HG03196 (cell line): ENCODE data around the gene LEF1.

Experiments used
- ATAC-seq: cut with Tn5 transposase; IDR thresholded peaks from one replicate; pipeline ENCODE4 v1.9.1; 2021; ENCODE audit not compliant: unreplicated experiment

LEF1 gene

DNA sequence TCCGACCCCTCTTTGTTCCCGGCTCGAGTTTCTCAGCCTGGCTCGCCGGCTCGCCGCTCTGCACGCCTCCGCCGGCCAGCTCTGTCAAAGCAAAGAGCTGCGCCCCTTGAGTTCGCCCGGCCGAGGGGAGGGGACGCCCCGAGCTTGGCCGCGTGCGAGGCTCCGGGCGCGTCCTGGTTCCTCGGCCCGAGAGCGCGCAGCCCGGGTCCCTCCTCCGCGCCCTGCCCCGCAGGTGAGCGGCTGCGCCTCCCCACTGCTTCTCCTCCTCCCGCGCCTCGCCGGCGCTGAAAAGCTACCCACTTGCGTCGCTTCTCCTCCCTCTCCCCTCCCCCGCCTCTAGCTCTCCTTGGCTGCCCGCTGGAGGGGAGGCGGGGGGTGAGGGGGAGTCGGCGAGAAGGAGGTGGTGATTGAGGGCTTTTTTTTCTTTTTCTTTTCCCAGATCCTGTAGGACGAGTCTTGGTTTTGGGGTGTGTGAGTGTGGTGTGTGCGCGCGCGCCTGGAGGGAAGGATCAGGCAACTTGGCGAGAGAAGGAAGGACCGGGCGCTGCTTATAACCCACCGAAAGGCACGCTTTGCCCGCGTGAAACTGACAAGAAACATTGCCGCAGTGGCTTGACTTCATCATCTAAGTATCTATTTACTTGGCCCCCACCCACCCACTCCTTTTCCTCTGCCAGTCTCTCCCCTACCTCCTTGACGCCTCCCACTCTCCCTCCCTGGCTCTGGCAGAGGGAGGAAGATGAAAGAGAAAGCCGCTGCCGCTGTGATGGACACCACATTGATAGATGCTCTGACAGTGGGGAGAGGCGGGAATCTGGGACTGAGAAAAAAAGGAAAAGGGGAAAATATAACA, at the start of gene LEF1:
TSS of gene LEF1 (minus strand) at position 262 of the 853 bp plus-strand sequence. CDS start 1,165 bp downstream, outside the sequence.
- ATAC-seq, result peak; percentile 32

GRCh38 chr4:108216510-108216909, 47.8 kb upstream of the LEF1 start:
- ATAC-seq, result no peak

DNA sequence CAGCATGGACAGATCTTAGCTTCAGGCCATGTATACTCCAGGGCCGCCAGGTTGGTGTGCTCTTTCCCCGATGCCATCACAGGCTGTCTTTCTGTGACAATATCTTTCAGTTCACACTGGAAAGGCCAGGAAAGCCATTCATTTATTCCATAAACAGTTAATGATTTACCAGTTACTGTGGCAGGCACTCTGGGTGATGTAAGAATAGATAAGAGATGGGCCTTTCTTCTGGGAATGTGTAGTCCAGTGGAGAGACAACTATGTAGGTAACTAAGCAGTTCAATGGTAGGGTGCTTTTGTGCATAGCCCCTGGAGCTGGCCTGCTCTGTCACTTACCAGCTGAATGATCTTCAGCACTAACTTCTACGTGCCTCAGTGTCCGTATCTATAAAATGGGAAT, 46.3 kb upstream of the LEF1 start:
- ATAC-seq, result no peak

GRCh38 chr4:108213723-108214122, 45.0 kb upstream of the LEF1 start:
- no peak for ATAC-seq

GRCh38 chr4:108213308-108213707, 44.6 kb upstream of the LEF1 start:
- ATAC-seq, result no peak

- no peak for ATAC-seq
Observed at GRCh38 chr4:108210989-108211835, 42.5 kb upstream of the LEF1 start.

- no peak for ATAC-seq
Observed at GRCh38 chr4:108209489-108209888, 40.8 kb upstream of the LEF1 start.

DNA sequence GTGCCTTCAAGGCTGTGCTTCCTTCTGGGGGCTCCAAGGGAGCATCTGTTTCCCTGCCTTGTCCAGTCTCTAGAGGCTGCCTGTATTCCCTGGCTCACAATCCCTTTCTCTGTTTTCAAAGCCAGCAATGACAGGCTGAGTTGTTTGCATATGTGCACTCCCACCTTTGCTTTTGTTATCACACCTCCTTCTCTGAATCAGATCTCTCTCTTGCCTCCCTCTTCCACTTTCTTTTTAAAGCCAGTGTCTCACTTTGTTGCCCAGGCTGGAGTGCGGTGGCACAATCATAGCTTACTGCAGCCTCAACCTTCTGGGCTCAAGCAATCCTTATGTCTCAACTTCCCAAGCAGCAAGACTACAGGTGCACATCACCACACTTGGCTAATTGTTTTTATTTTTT, 37.1 kb upstream of the LEF1 start:
- ATAC-seq, result no peak

- ATAC-seq, result no peak
Observed at GRCh38 chr4:108204518-108204917, 35.8 kb upstream of the LEF1 start.

- no peak for ATAC-seq
Observed at GRCh38 chr4:108203377-108203776, 34.6 kb upstream of the LEF1 start.

DNA sequence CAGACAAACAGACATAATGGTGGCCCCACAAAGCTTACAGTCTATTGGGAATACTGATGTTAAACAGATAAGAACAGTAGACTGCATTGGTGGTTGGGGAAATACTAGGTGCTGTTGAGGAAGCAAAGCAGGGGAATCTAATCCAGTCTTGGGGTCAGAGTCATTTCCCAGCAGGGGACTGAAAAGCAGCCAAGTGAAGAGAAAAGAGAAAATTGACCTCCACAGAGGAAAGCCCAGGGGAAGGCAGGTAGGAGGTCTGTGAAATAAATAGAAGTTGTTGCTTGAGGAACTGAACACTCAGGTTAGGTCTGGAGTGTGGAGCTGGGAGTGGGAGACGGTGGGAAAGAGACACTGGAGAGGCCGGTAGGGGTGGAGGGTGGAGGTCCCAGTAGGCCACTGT, 33.0 kb upstream of the LEF1 start:
- no peak for ATAC-seq

DNA sequence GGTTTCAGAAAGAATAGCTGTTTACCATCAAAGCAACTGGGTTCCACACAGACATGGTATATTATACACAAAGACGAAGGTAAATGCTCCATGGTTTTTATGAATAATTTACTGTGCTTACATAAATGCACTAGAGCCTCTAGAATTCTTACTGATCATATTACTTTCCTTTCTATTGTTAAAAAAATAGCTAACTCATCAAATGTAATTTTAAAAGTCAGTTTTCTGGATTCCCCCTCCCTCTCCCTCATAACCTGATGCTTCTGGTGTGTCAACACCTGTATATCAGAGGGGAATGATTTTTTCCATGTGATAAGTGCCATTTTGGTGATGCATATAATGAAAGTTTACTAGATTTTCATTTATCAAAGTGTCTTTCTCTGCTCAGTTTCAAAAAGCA, 31.1 kb upstream of the LEF1 start:
- no peak for ATAC-seq

GRCh38 chr4:108193886-108194672, 25.3 kb upstream of the LEF1 start:
- no peak for ATAC-seq

DNA sequence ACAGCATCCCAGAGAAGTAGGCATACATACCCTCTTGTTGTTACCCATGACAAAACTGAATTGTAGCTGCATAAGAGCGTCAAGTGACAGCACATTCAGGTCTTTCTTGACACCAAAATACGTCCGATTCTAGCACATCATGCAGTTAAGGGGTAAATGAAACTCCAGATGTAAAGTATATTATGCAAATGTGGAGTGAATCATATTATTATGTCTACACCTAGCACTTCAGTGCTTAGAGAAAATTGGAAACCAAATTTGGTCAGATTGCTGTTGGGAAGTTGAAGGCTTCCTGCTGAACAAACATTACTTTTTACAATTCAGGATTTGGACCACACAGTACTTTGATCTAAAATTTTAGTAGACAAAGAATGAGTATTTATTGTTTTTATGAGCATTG, 24.2 kb upstream of the LEF1 start:
- no peak for ATAC-seq

- ATAC-seq, result no peak
Observed at GRCh38 chr4:108192056-108192455, 23.3 kb upstream of the LEF1 start.

DNA sequence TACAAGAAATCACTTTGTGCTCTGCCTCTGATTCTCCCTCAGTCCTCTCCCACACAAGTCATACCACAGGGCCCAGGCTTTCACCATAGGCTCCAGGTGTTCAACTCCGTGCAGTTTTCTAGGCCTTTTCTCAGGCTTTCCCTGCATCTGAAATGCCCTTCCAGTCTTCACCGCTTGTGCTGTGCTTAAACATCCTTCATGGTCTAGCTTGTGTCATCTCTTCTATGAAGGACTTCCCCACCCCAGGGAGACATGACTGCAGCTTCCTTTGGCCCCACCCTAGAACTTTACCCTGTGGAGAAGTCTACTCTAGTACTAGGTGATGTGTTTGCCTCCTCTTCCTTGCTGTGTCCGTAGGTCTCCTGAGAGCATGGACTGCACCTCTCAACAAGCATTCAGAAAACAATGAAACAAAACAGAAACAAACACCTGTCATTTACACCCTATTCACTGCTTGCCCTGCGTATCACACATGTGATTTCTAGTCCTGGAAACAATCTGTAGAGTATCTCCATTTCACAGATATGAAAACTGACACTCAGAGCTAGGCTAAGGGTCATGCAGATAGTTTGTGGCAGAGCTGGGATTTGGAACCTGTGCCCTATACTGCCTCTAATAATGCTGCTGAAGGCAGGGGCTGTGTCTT, 22.7 kb upstream of the LEF1 start:
- ATAC-seq, result no peak

DNA sequence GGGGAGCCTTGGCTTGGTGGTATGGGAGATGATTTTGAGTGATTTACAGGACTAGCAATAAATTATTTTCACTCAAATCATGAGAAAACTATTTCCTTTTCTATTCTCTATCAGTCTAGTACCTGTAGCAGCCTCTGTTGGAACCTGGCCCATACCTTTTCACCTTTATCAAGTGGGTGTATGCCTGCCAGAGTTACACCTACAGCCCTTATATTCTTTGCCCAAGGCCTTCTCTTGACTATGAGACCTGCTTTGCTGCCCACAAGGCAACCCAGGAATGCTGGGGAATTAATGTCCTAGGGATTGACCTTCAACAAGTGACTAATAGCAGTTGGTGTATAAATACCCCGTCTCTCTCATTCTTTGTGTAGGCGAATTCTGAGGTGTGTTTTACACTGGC, 20.0 kb upstream of the LEF1 start:
- no peak for ATAC-seq

DNA sequence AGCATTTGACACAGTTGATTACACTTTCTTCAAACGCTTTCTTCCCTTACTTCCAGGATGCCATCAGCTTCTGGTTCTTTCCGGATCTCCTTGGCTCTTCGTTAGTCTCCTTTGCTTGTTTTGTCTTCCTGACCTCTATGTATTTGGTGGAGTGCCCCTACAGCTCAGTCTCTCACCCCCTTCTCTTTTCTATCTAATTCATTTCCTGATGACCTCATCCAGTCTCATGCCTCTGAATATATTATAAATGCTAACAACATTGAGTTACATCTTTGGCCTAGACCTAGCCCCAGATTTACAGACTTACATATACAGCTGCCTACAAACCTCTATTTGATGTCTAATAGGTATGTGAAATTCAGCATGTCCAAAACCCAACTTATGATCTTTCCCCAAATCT, 16.5 kb upstream of the LEF1 start:
- no peak for ATAC-seq

DNA sequence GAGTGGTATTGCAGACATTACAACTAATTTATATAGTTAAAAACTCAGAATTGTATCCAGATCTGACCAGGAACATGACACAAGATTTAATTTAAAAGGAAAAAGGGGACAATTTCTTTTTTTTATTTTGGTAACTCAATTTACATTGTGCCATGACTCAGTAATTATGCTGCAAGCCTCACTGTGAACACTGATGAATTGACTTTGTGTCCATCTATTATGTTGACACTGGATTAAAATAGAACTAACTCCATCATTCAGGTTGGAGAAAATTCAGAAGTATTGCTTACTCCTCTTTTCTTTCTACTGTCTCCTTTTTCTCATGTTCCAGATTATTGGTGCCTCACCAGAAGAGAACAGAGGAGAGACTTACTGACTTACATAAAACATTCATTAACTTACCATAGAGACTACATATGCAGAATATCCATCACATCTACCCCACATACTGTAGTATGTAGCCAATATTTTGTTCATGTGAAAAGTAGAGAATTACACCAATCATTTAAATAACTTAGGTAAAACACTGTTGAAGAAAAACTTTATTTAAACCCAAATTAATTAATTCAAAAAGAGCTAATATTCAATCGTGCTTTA, 15.8 kb upstream of the LEF1 start:
- ATAC-seq, result no peak

DNA sequence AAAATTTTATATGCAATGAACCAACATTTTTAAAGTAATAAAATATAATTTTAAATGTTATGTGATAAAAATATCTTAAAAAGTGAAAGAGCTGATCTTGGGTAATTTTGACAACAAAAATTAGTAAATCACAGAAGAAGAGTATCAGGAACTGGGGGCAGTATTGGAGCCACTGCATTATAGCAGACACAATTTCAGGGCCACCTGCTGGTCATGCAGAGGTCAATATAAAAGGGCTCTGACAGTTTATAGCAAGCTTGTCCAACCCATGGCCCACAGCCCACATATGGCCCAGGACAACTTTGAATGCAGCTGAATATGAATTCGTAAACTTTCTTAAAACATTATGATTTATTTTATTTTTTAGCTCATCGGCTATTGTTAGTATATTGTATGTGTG, 13.0 kb upstream of the LEF1 start:
- ATAC-seq, result no peak
